Umbilical cord (tissue), 2 donors: ENCODE measurements around the gene UFC1. TPM values are rescaled to one million over a fixed set of nuclear protein-coding genes. Genes with fewer than 3 reads are reported as not detected.

Experiments used
- DNase-seq: peaks from one replicate; pipeline ENCODE4 v3.0.0-alpha.2; 2015; ENCODE audit warnings: low spot score
- total RNA-seq: library from RNA; depleted of rRNA; stranded (reverse); fragments of >200 nt; gene quantifications from one replicate; pipeline ENCODE4 v1.2.3, GENCODE V29; 2014; ENCODE audit warnings: low replicate concordance; ENCODE audit not compliant: insufficient read depth

Gene UFC1
- total RNA-seq, 1 donor from 2014 or later, result 96.8 TPM

GRCh38 chr1:161133220-161133740, 20.5 kb upstream of the UFC1 start:
- DNase-seq, result no peak

- no peak for DNase-seq
Observed at GRCh38 chr1:161137881-161138280, 15.9 kb upstream of the UFC1 start.

GRCh38 chr1:161138431-161138830, 15.3 kb upstream of the UFC1 start:
- DNase-seq, result no peak

GRCh38 chr1:161139766-161140165, 14.0 kb upstream of the UFC1 start:
- DNase-seq, result peak; percentile 57

- no peak for DNase-seq
Observed at GRCh38 chr1:161140755-161141400, 12.9 kb upstream of the UFC1 start.

- DNase-seq, result no peak
Observed at GRCh38 chr1:161145832-161146231, 7.9 kb upstream of the UFC1 start.

- DNase-seq, result peak; percentile 56
Observed at GRCh38 chr1:161153176-161153575, 602 bp upstream of the UFC1 start.

GRCh38 chr1:161157867-161158266, 4.1 kb downstream of the UFC1 start:
- no peak for DNase-seq

- no peak for DNase-seq
Observed at GRCh38 chr1:161158316-161159010, 4.7 kb downstream of the UFC1 start.

GRCh38 chr1:161159087-161159912, 5.5 kb downstream of the UFC1 start, which contains the start of gene USP21:
Gene USP21, plus strand, starts transcription at chr1:161159500. Its CDS starts 1,141 bp downstream, at chr1:161160641.
- peak; percentile 97 for DNase-seq

- no peak for DNase-seq
Observed at GRCh38 chr1:161159913-161160243, 6.1 kb downstream of the UFC1 start.

GRCh38 chr1:161160671-161161145, 6.9 kb downstream of the UFC1 start:
- DNase-seq, result no peak

- no peak for DNase-seq
Observed at GRCh38 chr1:161161652-161162051, 7.9 kb downstream of the UFC1 start.

- no peak for DNase-seq
Observed at GRCh38 chr1:161162052-161162451, 8.3 kb downstream of the UFC1 start.

- DNase-seq, result no peak
Observed at GRCh38 chr1:161162806-161163205, 9.0 kb downstream of the UFC1 start.

- DNase-seq, result no peak
Observed at GRCh38 chr1:161163793-161164192, 10.0 kb downstream of the UFC1 start.

- no peak for DNase-seq
Observed at GRCh38 chr1:161164901-161165610, 11.3 kb downstream of the UFC1 start.

GRCh38 chr1:161165742-161166668, 12.2 kb downstream of the UFC1 start, which contains the start of gene PPOX:
Gene PPOX, plus strand, starts transcription at chr1:161166426. Its CDS starts 422 bp downstream, at chr1:161166848.
- DNase-seq, result peak; percentile 100

- no peak for DNase-seq
Observed at GRCh38 chr1:161166669-161167548, 13.1 kb downstream of the UFC1 start.
